PFSK-1 (cell line): ENCODE results near the gene NEDD4L.

ENCODE experiments used
- FOXP2 ChIP-seq: optimal IDR thresholded peaks from 2 replicates; pipeline ENCODE3; 2011; ENCODE audit warnings: borderline replicate concordance, control low read depth, inconsistent platforms; ENCODE audit not compliant: insufficient read depth; ENCODE audit errors: extremely low read length, extremely low read depth
- POLR2AphosphoS5 ChIP-seq: IDR thresholded peaks from 2 replicates; pipeline ENCODE4 v1.6.1; 2012; ENCODE audit warnings: low read depth, mild to moderate bottlenecking, control low read depth, low read length, moderate library complexity
- SIN3A ChIP-seq: IDR thresholded peaks from 2 replicates; pipeline ENCODE4 v1.6.1; 2012; ENCODE audit warnings: mild to moderate bottlenecking, low read length, moderate library complexity, borderline replicate concordance; ENCODE audit not compliant: insufficient read depth
- TAF1 ChIP-seq: IDR thresholded peaks from 2 replicates; pipeline ENCODE4 v1.6.1; 2012; ENCODE audit warnings: low read length, control low read depth, borderline replicate concordance; ENCODE audit not compliant: insufficient read depth
- TF ChIP-seq, protein P1 (sequence below), 2 experiments: IDR thresholded peaks; 2 replicates each; pipeline versions ENCODE4 v1.6.1 to v1.8.0; 2011 to 2012; ENCODE audit warnings: low read depth in 2 of 2, low read length in 2 of 2, control low read depth in 1 of 2, inconsistent platforms in 1 of 2, mild to moderate bottlenecking in 1 of 2, moderate library complexity in 1 of 2; ENCODE audit not compliant: insufficient read depth in 1 of 2

Gene NEDD4L

DNA sequence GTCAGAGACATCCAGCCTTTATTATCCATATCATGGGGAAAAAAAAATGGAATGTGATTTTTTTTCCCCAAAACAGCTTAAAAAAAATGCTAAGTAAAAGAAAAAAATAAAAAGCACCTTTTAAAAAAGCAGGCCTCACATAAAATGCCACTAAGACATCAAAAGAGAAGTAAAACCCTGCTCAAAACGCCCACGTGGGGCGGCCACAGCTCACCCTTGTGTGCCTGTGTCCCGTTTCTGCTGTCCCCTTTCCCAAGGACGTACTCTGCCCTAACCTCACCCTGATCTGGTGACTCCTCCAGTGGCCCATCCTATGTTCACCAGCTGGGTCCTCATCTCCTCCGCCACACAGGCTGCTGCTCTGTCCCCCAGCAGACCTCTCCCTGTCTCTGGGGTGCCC lies 125.4 kb downstream of the NEDD4L start:
- TF ChIP-seq TAF1 (no peak), POLR2AphosphoS5 (no peak), SIN3A (no peak), FOXP2 (no peak)
- TF ChIP-seq, protein P1, sequence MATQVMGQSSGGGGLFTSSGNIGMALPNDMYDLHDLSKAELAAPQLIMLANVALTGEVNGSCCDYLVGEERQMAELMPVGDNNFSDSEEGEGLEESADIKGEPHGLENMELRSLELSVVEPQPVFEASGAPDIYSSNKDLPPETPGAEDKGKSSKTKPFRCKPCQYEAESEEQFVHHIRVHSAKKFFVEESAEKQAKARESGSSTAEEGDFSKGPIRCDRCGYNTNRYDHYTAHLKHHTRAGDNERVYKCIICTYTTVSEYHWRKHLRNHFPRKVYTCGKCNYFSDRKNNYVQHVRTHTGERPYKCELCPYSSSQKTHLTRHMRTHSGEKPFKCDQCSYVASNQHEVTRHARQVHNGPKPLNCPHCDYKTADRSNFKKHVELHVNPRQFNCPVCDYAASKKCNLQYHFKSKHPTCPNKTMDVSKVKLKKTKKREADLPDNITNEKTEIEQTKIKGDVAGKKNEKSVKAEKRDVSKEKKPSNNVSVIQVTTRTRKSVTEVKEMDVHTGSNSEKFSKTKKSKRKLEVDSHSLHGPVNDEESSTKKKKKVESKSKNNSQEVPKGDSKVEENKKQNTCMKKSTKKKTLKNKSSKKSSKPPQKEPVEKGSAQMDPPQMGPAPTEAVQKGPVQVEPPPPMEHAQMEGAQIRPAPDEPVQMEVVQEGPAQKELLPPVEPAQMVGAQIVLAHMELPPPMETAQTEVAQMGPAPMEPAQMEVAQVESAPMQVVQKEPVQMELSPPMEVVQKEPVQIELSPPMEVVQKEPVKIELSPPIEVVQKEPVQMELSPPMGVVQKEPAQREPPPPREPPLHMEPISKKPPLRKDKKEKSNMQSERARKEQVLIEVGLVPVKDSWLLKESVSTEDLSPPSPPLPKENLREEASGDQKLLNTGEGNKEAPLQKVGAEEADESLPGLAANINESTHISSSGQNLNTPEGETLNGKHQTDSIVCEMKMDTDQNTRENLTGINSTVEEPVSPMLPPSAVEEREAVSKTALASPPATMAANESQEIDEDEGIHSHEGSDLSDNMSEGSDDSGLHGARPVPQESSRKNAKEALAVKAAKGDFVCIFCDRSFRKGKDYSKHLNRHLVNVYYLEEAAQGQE (IDR thresholded peaks at IDR 0.05; ENCODE audit: insufficient read depth in 1 of 2, low read depth in 2 of 2, low read length in 2 of 2), result no peak

DNA sequence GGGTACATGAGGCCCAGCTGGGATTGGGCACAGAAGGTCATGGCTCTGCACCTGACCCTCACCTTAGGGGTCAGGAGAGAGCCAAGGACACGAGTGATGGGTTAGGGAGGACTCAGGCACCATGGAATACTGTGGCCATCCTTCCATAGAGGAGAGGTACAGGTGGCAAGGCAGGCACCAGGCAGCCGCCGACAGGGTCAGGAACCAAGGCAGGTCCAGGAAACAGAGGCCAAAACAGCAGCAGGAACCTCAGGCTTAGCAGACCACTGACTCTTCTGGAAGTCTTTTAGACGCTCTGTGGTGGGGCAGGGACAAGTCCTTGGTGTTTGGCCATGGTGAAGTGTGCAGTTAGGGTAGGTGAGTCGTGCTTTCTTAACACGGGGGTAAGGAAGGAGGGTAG lies 128.0 kb downstream of the NEDD4L start:
- TF ChIP-seq SIN3A (no peak), POLR2AphosphoS5 (no peak), FOXP2 (no peak), TAF1 (no peak)
- TF ChIP-seq, protein P1 (IDR thresholded peaks at IDR 0.05; ENCODE audit: insufficient read depth in 1 of 2, low read depth in 2 of 2, low read length in 2 of 2), result no peak

DNA sequence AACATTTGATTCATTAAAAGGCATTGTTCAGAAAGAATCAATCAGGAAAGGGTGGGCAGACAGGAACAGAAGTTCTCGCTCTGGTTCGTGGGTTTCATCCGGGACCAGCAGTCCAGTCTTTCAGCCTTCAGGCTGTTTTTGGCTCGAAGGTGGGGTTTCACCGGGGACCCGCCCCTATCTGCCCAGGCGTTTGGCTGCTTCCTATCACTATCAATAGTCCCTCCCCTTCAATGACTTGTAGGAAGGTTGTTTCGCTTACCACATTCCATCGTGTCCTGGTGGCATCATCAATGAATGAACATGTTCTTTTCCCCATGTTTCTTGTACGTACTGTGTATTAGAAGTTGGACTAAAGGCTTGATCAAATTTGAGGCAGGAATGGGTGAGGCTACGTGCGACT lies 130.3 kb downstream of the NEDD4L start:
- no peak for TF ChIP-seq POLR2AphosphoS5
- TF ChIP-seq, protein P1 (IDR thresholded peaks at IDR 0.05; ENCODE audit: insufficient read depth in 1 of 2, low read depth in 2 of 2, low read length in 2 of 2), result no peak
- no peak for TF ChIP-seq FOXP2
- TF ChIP-seq TAF1, result no peak
- no peak for TF ChIP-seq SIN3A

DNA sequence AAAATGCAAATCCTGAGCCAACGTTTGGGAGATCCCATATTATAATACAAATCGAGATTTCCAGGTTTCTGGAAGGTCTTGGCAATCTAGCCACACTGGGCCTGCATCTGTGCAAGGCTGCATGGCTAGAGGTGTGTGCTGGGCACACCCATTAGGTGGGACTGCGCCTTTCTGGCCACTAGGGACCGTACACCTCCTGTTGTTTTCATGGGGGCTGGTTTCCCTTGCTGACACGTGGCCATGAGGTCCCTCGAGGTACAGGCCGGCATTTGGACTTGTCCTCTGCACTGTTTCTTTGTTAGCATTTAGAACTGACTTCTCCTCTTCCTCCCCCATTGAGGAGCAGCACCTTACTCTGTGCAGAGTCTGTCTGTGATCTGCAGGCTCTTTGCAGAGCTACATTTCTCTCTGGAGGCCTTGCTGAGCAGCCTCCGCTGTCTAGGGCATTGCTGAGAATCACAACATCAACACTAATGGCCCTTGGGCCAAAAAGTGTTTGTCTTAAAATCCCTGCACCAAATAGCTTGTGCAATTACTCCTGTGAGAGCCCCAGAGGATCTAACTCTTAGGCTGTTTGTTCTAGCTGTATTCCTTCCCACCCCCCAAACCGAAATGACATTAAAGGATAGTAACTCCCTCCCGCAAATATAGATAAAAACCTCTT lies 131.2 kb downstream of the NEDD4L start:
- no peak for TF ChIP-seq SIN3A
- TF ChIP-seq, protein P1 (IDR thresholded peaks at IDR 0.05; ENCODE audit: insufficient read depth in 1 of 2, low read depth in 2 of 2, low read length in 2 of 2), result no peak
- no peak for TF ChIP-seq POLR2AphosphoS5
- no peak for TF ChIP-seq TAF1
- TF ChIP-seq FOXP2, result no peak

DNA sequence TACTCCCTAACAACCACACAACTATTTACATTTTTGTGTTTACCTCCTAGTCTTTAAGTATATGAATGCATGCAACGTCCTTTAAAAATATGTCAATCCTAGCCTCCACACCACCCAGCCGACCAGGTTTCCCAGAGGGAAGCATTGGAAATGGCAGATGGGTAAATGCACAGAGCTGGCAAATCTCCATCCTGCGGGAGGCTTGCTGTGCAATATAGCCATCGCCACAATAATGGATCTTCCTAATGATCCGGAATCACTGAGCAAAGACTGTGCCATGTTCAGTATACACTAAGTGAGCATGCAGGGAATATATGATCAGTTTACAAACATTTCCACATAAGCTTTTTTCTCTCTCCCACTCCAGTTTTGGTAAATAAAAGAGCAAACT lies 131.8 kb downstream of the NEDD4L start:
- TF ChIP-seq TAF1, result no peak
